Liver (tissue), 3 donors: ENCODE data around the gene FAR1.

Experiments
- EGR1 ChIP-seq, 2 donors: IDR thresholded peaks; 2 replicates each; pipeline ENCODE4 v1.6.1; 2016 to 2018; ENCODE audit warnings: antibody characterized with exemption in 2 of 2, low read depth in 2 of 2
- GABPA ChIP-seq, 2 donors: IDR thresholded peaks in 1 of 2; conservative IDR thresholded peaks in 1 of 2; 2 replicates each; pipeline ENCODE4 v1.6.1; 2016; ENCODE audit warnings: antibody characterized with exemption in 2 of 2, mild to moderate bottlenecking in 1 of 2, moderate library complexity in 1 of 2
- HNF4A ChIP-seq, 2 donors: conservative IDR thresholded peaks; 2 replicates each; pipeline ENCODE4 v1.6.1; 2016; ENCODE audit warnings: antibody characterized with exemption in 2 of 2, mild to moderate bottlenecking in 2 of 2
- HNF4G ChIP-seq: IDR thresholded peaks from 2 replicates; pipeline ENCODE4 v1.6.1; 2016; ENCODE audit warnings: antibody characterized with exemption
- JUND ChIP-seq, 2 donors: IDR thresholded peaks; 2 replicates each; pipeline ENCODE4 v1.6.1; 2016; ENCODE audit warnings: antibody characterized with exemption in 2 of 2
- RAD21 ChIP-seq, 2 donors: IDR thresholded peaks; 2 replicates each; pipeline ENCODE4 v1.6.1; 2016; ENCODE audit warnings: antibody characterized with exemption in 2 of 2, mild to moderate bottlenecking in 2 of 2
- SP1 ChIP-seq: IDR thresholded peaks from 2 replicates; pipeline ENCODE4 v1.6.1; 2018; ENCODE audit warnings: antibody characterized with exemption, mild to moderate bottlenecking
- TAF1 ChIP-seq: conservative IDR thresholded peaks from 2 replicates; pipeline ENCODE4 v1.6.1; 2016; ENCODE audit warnings: antibody characterized with exemption, mild to moderate bottlenecking
- TF ChIP-seq, protein P1 (sequence below): fragments of 150-350 bp; IDR thresholded peaks from 2 replicates; pipeline ENCODE4 v1.5.1; 2017; ENCODE audit warnings: improper control_type of control experiment, low read depth, low read length; ENCODE audit not compliant: missing input control
- TF ChIP-seq, protein P2 (sequence below): IDR thresholded peaks from 2 replicates; pipeline ENCODE4 v1.6.1; 2016; ENCODE audit warnings: antibody characterized with exemption
- TF ChIP-seq, protein P3 (sequence below): IDR thresholded peaks from 2 replicates; pipeline ENCODE4 v1.6.1; 2016; ENCODE audit warnings: antibody characterized with exemption, mild to moderate bottlenecking
- donor health status: healthy.
- donor health status: healthy.

GRCh38 chr11:13649619-13650018 lies 18.8 kb upstream of the FAR1 start:
- TF ChIP-seq, protein P1, sequence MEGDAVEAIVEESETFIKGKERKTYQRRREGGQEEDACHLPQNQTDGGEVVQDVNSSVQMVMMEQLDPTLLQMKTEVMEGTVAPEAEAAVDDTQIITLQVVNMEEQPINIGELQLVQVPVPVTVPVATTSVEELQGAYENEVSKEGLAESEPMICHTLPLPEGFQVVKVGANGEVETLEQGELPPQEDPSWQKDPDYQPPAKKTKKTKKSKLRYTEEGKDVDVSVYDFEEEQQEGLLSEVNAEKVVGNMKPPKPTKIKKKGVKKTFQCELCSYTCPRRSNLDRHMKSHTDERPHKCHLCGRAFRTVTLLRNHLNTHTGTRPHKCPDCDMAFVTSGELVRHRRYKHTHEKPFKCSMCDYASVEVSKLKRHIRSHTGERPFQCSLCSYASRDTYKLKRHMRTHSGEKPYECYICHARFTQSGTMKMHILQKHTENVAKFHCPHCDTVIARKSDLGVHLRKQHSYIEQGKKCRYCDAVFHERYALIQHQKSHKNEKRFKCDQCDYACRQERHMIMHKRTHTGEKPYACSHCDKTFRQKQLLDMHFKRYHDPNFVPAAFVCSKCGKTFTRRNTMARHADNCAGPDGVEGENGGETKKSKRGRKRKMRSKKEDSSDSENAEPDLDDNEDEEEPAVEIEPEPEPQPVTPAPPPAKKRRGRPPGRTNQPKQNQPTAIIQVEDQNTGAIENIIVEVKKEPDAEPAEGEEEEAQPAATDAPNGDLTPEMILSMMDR: no peak
- no peak for TF ChIP-seq TAF1
- TF ChIP-seq, protein P2, sequence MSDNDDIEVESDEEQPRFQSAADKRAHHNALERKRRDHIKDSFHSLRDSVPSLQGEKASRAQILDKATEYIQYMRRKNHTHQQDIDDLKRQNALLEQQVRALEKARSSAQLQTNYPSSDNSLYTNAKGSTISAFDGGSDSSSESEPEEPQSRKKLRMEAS: no peak
- TF ChIP-seq GABPA (IDR thresholded peaks at IDR 0.05 in 1 of 2, conservative IDR thresholded peaks at IDR 0.05 in 1 of 2): no peak
- no peak for TF ChIP-seq RAD21 (IDR thresholded peaks at IDR 0.05)
- TF ChIP-seq JUND (IDR thresholded peaks at IDR 0.05): no peak
- TF ChIP-seq EGR1 (IDR thresholded peaks at IDR 0.05; ENCODE audit: low read depth in 2 of 2): no peak
- no peak for TF ChIP-seq HNF4G
- TF ChIP-seq HNF4A (conservative IDR thresholded peaks at IDR 0.05): no peak
- TF ChIP-seq, protein P3, sequence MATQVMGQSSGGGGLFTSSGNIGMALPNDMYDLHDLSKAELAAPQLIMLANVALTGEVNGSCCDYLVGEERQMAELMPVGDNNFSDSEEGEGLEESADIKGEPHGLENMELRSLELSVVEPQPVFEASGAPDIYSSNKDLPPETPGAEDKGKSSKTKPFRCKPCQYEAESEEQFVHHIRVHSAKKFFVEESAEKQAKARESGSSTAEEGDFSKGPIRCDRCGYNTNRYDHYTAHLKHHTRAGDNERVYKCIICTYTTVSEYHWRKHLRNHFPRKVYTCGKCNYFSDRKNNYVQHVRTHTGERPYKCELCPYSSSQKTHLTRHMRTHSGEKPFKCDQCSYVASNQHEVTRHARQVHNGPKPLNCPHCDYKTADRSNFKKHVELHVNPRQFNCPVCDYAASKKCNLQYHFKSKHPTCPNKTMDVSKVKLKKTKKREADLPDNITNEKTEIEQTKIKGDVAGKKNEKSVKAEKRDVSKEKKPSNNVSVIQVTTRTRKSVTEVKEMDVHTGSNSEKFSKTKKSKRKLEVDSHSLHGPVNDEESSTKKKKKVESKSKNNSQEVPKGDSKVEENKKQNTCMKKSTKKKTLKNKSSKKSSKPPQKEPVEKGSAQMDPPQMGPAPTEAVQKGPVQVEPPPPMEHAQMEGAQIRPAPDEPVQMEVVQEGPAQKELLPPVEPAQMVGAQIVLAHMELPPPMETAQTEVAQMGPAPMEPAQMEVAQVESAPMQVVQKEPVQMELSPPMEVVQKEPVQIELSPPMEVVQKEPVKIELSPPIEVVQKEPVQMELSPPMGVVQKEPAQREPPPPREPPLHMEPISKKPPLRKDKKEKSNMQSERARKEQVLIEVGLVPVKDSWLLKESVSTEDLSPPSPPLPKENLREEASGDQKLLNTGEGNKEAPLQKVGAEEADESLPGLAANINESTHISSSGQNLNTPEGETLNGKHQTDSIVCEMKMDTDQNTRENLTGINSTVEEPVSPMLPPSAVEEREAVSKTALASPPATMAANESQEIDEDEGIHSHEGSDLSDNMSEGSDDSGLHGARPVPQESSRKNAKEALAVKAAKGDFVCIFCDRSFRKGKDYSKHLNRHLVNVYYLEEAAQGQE: no peak
- TF ChIP-seq SP1: no peak
